GM12872 (cell line): Measurements from ENCODE around the gene RGS5.

Experiments
- CTCF ChIP-seq: IDR thresholded peaks from 3 replicates; pipeline ENCODE4 v1.5.1; 2011; ENCODE audit warnings: low read depth, mild to moderate bottlenecking, low read length, moderate library complexity; ENCODE audit not compliant: insufficient read depth

The RGS5 gene

GRCh38 chr1:163227126-163227525 is 24.4 kb upstream of the RGS5 start:
- no peak for TF ChIP-seq CTCF

GRCh38 chr1:163213626-163214025 is 10.9 kb upstream of the RGS5 start:
- TF ChIP-seq CTCF = no peak

- TF ChIP-seq CTCF = no peak
Measured at GRCh38 chr1:163211667-163212066, 9.0 kb upstream of the RGS5 start.

GRCh38 chr1:163205513-163205912 is 2.8 kb upstream of the RGS5 start:
- TF ChIP-seq CTCF = no peak

GRCh38 chr1:163203561-163203960 is 845 bp upstream of the RGS5 start:
- no peak for TF ChIP-seq CTCF

- no peak for TF ChIP-seq CTCF
Measured at GRCh38 chr1:163201906-163202305, 810 bp downstream of the RGS5 start.

GRCh38 chr1:163197022-163197421 is 5.7 kb downstream of the RGS5 start:
- no peak for TF ChIP-seq CTCF

- no peak for TF ChIP-seq CTCF
Measured at GRCh38 chr1:163196449-163196787, 6.3 kb downstream of the RGS5 start.
